Spleen (tissue), 11 donors: ENCODE measurements around the gene FBXL17. TPM values are rescaled to one million over a fixed set of nuclear protein-coding genes. Genes with fewer than 3 reads are reported as not detected.

Experiments
- DNase-seq: peaks from one replicate; pipeline ENCODE4 v3.0.0-alpha.2; 2020
- H3K27ac ChIP-seq, 8 donors: fragments of 200-600 bp; sonication (generic) in 7 of 8; 1 replicate in 4 of 8; 2 replicates in 4 of 8; pipeline versions ENCODE4 v1.5.0 to v1.8.0; 2016 to 2021; ENCODE audit warnings: inconsistent platforms in 4 of 8, mild to moderate bottlenecking in 4 of 8, moderate library complexity in 1 of 8
- H3K27me3 ChIP-seq, 7 donors: fragments of 200-600 bp; sonication (generic) in 6 of 7; replicated peaks in 1 of 7; 1 replicate in 4 of 7; 2 replicates in 3 of 7; pipeline versions ENCODE4 v1.5.0 to v1.8.0; 2016 to 2021; ENCODE audit warnings: inconsistent platforms in 3 of 7, mild to moderate bottlenecking in 1 of 7
- H3K36me3 ChIP-seq, 6 donors: fragments of 200-600 bp; sonication (generic) in 5 of 6; 1 replicate in 4 of 6; 2 replicates in 2 of 6; pipeline versions ENCODE4 v1.5.0 to v1.8.0; 2016 to 2021; ENCODE audit warnings: inconsistent platforms in 2 of 6
- H3K4me1 ChIP-seq, 6 donors: fragments of 200-600 bp; sonication (generic) in 5 of 6; 1 replicate in 3 of 6; 2 replicates in 3 of 6; pipeline versions ENCODE4 v1.5.0 to v1.8.0; 2016 to 2021; ENCODE audit warnings: inconsistent platforms in 3 of 6
- H3K4me3 ChIP-seq, 8 donors: fragments of 200-600 bp; sonication (generic) in 7 of 8; 1 replicate in 4 of 8; 2 replicates in 4 of 8; pipeline versions ENCODE4 v1.5.0 to v1.8.0; 2016 to 2021; ENCODE audit warnings: inconsistent platforms in 4 of 8, mild to moderate bottlenecking in 4 of 8, moderate library complexity in 2 of 8
- H3K9me3 ChIP-seq, 8 donors: fragments of 200-600 bp; sonication (generic) in 7 of 8; 1 replicate in 4 of 8; 2 replicates in 4 of 8; pipeline versions ENCODE4 v1.5.0 to v1.8.0; 2016 to 2021; ENCODE audit warnings: inconsistent platforms in 4 of 8
- POLR2A ChIP-seq, 3 donors: fragments of 450-650 bp; IDR thresholded peaks; one replicate each; pipeline ENCODE4 v1.5.1; 2017; ENCODE audit warnings: antibody characterized with exemption in 3 of 3, mild to moderate bottlenecking in 1 of 3
- POLR2AphosphoS5 ChIP-seq, 3 donors: sonication (generic); formaldehyde crosslinking; IDR thresholded peaks; one replicate each; pipeline ENCODE4 v1.5.1; 2017; ENCODE audit warnings: antibody characterized with exemption in 3 of 3
- WGBS, 5 donors: extraction: QIAGEN DNeasy Blood & Tissue Kit in 3 of 5; methylation state at CpG; one replicate each; pipeline versions ENCODE4 v1.1.5 to v1.1.7; 2013 to 2018; 5-methylcytosine and 5-hydroxymethylcytosine counted together
- intact Hi-C: fragments of 100-400 bp; cut with DNase I; formaldehyde crosslinking; loops from one replicate; pipeline ENCODE4 v1.15.0; 2023; ENCODE audit warnings: low total_unique reads
- polyA plus RNA-seq, 3 donors: library from polyadenylated mRNA; stranded (reverse); fragments of 200-250 nt; gene quantifications; one replicate each; pipeline ENCODE4 v1.2.1, GENCODE V29; 2013
- total RNA-seq, 7 donors: library from RNA; depleted of rRNA in 3 of 7; stranded (reverse); fragments of >200 nt in 3 of 7; fragmentation: NEBNext Ultra II Directional in 4 of 7; extraction: Animal tissue kit (Norgen Biotek cat#: 25700) in 4 of 7; gene quantifications; one replicate each; pipeline versions ENCODE4 v1.1.0 to v1.2.1, GENCODE V29; 2016 to 2021
- TF ChIP-seq, protein P1 (sequence below), 11 experiments: fragments of 200-600 bp in 7 of 11; fragments of 450-650 bp in 4 of 11; sonication (generic) in 4 of 11; IDR thresholded peaks in 8 of 11; conservative IDR thresholded peaks in 3 of 11; 1 replicate in 7 of 11; 2 replicates in 4 of 11; pipeline versions ENCODE4 v1.4.0 to v1.8.0; 2016 to 2021; ENCODE audit warnings: antibody characterized with exemption in 11 of 11, inconsistent platforms in 4 of 11, mild to moderate bottlenecking in 1 of 11
- donor health status: healthy with polysubstance abuse.
- donor health status: DM: no; HTN: no; CAD: no; lungs with moderate emphysema.
- donor health status: DM: no; HTN: no; CAD: no.
- donor health status: Bipolar disorder and iron deficiency.
- donor health status: healthy.
- donor health status: DM: no; HTN: no; CAD: no.
- donor health status: DM: yes; HTN: yes; CAD: no.

FBXL17 gene
- total and polyA plus RNA-seq, 10 donors, result 5.1 to 39.9 (median 21.8) TPM

DNA sequence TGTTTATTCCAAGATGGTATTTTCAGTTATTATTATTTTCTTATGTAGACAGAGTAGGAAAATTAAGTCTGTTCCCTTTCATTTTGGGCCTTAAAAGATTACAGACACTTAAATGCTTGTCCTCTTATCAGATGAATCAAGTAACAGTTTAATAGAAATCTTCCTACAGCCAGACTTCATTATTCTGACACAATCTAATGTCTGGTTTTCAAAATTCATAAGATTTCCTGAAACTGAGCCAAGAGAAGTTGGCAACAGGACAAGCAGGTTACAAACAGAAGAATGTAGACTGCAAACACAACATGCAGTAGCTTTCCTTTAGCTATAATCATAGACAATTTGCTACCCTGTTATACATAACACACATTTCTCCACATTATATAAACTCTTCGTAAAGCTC, 130.5 kb downstream of the FBXL17 start:
- 92 to 100% (median 96%) methylated on average over 1 of the region's 1 CpG for WGBS, 5 donors
- no peak overlapping the region for H3K4me3 ChIP-seq
- no peaks in the 10 kb centered on the region for H3K4me1 ChIP-seq
- no peaks in the 10 kb centered on the region for H3K27me3 ChIP-seq
- DNase-seq, result no peak
- H3K27ac ChIP-seq, result no peak overlapping the region
- no peak for TF ChIP-seq POLR2AphosphoS5 (IDR thresholded peaks at IDR 0.05)
- TF ChIP-seq POLR2A (IDR thresholded peaks at IDR 0.05), result no peak
- TF ChIP-seq, protein P1, sequence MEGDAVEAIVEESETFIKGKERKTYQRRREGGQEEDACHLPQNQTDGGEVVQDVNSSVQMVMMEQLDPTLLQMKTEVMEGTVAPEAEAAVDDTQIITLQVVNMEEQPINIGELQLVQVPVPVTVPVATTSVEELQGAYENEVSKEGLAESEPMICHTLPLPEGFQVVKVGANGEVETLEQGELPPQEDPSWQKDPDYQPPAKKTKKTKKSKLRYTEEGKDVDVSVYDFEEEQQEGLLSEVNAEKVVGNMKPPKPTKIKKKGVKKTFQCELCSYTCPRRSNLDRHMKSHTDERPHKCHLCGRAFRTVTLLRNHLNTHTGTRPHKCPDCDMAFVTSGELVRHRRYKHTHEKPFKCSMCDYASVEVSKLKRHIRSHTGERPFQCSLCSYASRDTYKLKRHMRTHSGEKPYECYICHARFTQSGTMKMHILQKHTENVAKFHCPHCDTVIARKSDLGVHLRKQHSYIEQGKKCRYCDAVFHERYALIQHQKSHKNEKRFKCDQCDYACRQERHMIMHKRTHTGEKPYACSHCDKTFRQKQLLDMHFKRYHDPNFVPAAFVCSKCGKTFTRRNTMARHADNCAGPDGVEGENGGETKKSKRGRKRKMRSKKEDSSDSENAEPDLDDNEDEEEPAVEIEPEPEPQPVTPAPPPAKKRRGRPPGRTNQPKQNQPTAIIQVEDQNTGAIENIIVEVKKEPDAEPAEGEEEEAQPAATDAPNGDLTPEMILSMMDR (IDR thresholded peaks at IDR 0.05 in 8 of 11, conservative IDR thresholded peaks at IDR 0.05 in 3 of 11), result no peak
- H3K36me3 ChIP-seq, result no peaks in the 10 kb centered on the region
- intact Hi-C loops, result loop anchor here (10.0 kb wide), 1 partner anchor 93 kb away; no protein-coding TSS in a partner anchor
- no peaks in the 10 kb centered on the region for H3K9me3 ChIP-seq

DNA sequence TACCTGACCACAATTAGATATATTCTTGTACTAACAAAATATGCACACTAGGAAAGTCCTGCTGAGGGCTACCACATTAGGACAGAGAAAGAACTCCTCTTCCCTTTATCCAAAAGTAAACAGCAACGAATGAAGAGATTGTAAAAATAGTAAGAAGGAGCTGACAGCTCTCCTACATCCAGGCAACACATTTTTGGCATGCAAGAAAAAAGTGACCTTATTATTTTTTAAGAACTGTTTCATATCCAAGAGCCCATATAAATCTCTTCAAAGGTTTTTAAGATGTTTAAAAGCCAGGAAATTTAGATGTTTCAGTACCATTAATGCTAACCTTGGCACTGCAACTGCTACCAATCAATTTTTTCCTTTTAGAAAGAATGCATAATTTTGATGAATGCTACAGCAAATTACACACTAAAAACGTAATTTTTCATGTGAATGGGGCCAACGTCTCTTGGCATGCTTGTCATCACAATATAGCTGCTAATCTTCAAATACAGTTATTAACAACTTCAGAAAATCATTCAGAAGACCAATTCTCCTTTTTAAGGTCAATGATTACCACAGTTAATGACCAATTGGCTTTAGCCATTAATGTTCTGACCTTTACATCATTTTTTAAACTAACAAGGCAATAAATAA, 132.0 kb downstream of the FBXL17 start:
- no peak overlapping the region for H3K4me3 ChIP-seq
- H3K27me3 ChIP-seq, result no peaks in the 10 kb centered on the region
- no peaks in the 10 kb centered on the region for H3K36me3 ChIP-seq
- no peaks in the 10 kb centered on the region for H3K4me1 ChIP-seq
- intact Hi-C loops, result loop anchor here (10.0 kb wide), 1 partner anchor 95 kb away; no protein-coding TSS in a partner anchor
- no peak for DNase-seq
- WGBS, 5 donors, result 65 to 83% (median 77%) methylated on average over 3 of the region's 3 CpGs
- TF ChIP-seq, protein P1 (IDR thresholded peaks at IDR 0.05 in 8 of 11, conservative IDR thresholded peaks at IDR 0.05 in 3 of 11), result no peak
- no peak for TF ChIP-seq POLR2AphosphoS5 (IDR thresholded peaks at IDR 0.05)
- TF ChIP-seq POLR2A (IDR thresholded peaks at IDR 0.05), result no peak
- no peak overlapping the region for H3K27ac ChIP-seq
- H3K9me3 ChIP-seq, result no peaks in the 10 kb centered on the region

DNA sequence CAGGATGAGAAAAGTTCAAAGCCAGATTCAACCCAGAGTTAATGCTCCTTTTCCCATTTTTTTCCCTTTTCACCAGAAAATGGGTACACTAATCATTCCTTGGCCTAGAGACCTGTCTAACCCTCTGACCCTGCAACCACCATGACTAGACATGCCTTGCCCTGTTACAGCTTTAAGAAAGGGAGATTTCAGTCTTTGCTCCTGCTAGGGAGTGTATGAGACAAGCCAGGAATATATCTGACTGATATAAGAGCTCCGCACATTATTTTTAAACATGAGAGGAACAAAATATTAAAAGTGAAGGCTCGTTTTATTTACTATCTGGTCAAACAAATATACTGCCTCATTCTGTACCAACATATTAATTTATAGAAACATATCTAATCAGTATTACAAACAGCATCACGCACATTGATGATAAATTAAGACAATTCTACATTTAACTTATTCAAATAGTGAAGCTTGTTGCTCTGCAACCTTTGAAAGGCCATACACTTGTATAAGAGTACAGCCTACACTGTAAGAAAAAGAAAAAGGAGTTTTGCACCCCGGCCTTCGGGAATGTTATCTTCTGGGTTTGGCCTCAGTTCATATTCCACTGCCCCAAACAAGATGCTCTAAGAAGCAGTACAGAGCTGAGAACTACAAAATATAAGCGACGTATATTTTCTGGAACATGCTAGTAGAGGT, 132.7 kb downstream of the FBXL17 start:
- TF ChIP-seq, protein P1 (IDR thresholded peaks at IDR 0.05 in 8 of 11, conservative IDR thresholded peaks at IDR 0.05 in 3 of 11), result no peak
- TF ChIP-seq POLR2A (IDR thresholded peaks at IDR 0.05), result no peak
- TF ChIP-seq POLR2AphosphoS5 (IDR thresholded peaks at IDR 0.05), result no peak
- DNase-seq, result no peak
- 94 to 98% (median 96%) methylated on average over 7 of the region's 7 CpGs for WGBS, 5 donors
- Histone ChIP-seq H3K4me1 (no peaks in the 10 kb centered on the region), H3K9me3 (no peaks in the 10 kb centered on the region), H3K27me3 (no peaks in the 10 kb centered on the region), H3K4me3 (no peak overlapping the region), H3K27ac (no peak overlapping the region), H3K36me3 (no peaks in the 10 kb centered on the region)
- intact Hi-C loops, result no loop called here
